DMS53 treated with DMSO at 0.1 percent for 48 hours (cell line): ENCODE results near the gene AKAP17A.
"Not testable (repeated sequence)": the region's sequence is repeated elsewhere in the genome, so short reads cannot be mapped to it uniquely, and the experiment has no call there.

Source experiments
- DNase-seq: peaks from one replicate; lab custom pipeline; 2025; ENCODE audit not compliant: unreplicated experiment; lab: John Stamatoyannopoulos, UW

Gene AKAP17A, protein sequence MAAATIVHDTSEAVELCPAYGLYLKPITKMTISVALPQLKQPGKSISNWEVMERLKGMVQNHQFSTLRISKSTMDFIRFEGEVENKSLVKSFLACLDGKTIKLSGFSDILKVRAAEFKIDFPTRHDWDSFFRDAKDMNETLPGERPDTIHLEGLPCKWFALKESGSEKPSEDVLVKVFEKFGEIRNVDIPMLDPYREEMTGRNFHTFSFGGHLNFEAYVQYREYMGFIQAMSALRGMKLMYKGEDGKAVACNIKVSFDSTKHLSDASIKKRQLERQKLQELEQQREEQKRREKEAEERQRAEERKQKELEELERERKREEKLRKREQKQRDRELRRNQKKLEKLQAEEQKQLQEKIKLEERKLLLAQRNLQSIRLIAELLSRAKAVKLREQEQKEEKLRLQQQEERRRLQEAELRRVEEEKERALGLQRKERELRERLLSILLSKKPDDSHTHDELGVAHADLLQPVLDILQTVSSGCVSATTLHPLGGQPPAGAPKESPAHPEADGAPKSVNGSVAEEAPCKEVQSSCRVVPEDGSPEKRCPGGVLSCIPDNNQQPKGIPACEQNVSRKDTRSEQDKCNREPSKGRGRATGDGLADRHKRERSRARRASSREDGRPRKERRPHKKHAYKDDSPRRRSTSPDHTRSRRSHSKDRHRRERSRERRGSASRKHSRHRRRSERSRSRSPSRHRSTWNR

DNA sequence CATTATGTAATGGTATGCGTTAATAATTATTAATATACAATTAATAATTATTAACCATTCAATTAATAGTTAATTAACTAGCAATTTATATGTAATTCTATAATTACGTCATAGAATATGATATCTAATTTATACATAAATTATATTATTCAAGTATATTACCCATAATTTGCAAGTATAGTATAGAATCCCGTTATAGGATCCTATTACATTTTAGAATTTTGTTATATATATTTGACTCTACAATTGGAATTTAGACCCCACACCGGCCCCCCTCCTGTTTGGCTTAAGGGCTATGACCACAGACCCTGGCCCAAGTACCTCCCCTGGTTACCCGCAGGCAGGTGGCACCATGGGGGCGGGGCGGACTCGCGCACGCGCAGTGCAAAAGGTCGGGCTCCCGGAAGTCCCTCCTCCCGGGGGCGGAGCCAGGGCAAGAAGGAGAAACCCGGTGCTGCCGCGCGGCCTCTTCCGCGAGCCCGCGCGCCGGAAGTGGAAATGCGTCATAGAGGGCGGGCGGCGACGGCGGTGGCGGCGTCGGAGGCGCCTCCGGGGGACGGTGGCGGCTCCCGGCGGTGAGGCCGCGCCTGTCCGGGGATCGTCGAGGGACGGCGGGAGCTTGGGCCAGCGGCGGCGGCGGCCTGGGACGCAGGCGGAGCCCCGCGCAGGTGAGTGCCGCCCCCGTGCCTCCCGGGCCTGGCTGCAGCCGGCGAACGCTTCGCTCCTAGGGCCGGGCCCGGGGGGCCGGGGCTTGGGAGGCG, at the start of gene AKAP17A:
TSS of gene AKAP17A (plus strand) at position 503 of the 761 bp plus-strand sequence. CDS start 1,859 bp downstream, outside the sequence.
- peak; percentile 33 for DNase-seq

DNA sequence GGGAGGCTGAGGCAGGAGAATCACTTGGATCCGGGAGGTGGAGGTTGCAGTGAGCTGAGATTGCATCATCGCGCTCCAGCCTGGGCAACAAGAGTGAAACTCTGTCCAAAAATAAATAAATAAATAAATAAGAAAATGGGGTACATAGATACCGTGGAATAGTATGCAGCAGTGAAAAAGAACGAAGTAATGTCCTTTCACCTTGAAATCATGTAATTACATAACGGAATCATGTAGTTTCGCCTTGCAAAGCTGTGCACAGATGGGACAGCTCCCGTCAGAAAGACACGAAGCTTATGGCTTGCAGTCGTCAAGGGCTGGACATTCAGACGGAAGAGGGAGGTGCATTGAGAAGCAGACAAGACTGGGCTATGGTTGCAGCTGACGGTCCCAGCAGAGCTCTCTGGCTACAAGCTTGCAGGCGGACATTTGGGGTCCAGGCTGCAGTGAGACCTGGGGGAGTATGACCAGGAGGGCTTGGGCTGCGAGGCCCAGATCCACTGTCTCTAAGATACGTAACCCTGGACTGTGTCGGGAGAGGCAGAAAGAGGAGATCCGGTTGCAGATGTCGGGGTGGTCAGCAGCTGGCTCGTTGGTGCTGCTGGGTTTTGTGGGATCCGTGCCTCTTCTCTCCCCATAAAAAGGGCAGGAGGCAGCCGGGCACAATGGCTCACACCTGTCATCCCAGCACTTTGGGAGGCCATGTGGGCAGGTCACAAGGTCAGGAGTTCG, 48.2 kb upstream of the AKAP17A start:
- no peak for DNase-seq

DNA sequence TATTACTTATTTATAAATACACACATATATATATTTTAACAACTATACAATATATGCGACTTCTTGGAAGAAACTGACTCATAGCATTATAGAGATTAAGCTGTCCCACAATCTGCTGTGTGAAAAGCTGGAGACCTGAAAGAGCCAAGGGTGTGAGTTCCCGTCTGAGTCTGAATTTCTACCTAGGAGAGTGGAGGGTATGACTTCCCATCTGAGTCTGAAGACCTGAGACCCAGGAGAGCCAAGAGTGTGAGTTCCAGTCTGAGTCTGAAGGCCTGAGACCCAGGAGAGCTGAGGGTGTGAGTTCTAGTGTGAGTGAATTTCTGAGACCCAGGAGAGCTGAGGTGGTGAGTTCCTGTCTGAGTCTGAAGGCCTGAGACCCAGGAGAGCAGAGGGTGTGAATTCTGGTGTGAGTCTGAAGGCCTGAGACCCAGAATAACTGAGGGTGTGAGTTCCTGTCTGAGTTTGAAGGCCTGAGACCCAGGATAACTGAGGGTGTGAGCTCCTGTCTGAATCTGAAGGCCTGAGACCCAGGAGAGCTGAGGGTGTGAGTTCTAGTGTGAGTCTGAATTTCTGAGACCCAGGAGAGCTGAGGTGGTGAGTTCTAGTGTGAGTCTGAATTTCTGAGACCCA, 45.5 kb upstream of the AKAP17A start:
- DNase-seq, result no peak

DNA sequence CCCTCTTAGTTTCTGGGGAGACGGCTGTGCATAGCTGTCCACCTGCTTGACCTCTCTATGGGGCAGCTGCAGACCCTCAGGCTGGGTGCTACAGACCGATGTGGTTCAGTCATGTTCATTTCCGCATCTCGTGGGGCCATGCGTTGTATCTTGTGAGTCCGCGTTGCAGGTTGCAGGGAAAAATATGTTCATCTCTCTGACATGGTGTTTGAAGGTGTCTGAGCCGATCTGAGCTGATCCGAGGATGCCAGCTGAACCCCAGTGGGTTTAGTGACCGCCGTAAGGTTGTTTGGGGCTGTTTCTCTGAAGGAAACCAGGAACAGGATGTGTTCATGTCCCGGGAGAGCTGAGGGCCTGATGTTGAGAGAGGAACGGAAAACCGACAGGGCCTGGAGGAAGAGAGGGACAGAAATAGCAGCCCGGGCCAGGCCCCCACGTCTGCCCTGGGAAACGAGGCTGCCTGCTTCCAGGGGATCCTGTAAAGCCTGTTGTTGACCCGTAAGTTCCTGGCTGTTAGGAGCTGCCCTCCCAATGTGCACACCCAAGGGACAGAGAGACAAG, 44.6 kb upstream of the AKAP17A start:
- DNase-seq, result no peak

DNA sequence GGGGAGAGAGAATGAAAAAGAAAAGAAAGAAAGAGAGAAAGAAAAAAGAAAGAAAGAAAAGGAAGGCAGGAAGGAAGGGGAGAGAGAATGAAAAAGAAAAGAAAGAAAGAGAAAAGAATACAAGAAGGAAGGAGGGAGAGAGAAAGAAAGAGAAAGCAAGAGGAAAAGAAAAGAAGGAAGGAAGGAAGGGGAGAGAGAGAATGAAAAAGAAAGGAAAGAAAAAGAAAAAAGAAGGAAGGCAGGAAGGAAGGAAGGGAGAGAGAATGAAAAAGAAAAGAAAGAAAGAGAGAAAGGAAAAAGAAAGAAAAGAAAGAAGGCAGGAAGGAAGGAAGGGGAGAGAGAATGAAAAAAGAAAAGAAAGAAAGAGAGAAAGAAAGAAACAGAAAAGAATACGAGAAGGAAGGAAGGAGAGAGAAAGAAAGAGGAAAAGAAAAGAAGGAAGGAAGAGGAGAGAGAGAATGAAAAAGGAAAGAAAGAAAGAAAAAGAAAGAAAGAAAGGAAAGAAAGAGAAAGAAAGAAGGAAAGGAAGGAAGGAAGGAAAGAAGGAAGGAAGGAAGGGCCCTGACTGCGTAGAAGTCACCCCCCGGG, 39.4 kb upstream of the AKAP17A start:
- no peak for DNase-seq

DNA sequence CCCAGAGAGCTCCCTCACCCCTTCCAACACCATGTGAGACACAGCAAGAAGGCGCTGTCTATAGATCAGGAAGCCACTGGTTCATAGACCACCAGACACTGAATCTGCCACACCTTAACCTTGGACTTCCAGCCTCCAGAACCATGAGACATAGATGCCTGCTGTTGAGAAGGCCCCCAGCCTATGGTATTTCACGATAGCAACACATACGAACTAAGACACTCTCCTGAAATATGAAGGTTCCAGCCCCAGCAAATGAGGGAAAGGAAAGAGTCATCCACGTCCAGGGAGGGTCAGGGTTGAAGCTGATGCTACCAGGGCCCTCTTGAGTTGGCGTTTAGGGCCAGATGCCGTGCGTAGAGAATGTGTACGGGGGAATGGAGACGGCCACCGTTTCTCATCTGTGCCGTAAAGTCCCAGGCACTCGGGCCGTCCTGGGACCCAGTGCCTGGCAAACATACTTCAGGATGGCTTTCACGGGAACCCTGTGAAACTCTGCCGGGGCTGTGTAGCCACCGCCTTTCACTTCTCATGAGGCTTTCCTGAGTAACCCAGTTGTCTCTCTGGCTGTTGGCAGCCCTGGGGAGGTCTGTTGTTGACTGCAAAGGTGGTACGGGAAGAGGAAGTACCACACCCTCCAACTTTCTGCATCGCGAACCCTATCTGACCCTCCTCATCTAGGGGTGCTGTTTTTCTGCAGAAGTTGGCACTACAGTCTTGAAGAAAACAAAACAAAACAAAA, 36.8 kb upstream of the AKAP17A start:
- no peak for DNase-seq

DNA sequence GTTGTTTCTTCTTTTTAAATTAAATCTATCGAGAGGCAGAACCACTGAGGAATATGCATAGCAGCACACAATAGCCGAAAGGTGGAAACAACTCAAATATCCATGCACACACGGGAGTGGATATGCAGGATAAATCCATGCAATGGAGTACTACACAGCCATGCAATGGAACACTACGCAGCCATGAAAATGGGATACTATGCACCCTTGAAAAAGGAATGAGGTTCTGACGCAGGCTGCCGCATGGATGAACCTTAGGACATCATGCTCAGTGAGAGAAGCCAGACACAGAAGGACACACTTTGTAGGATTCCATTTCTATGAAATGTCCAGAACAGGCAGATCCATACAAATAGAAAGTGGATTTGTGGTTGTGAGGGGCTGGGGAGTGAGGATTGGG, 36.0 kb upstream of the AKAP17A start:
- no peak for DNase-seq

DNA sequence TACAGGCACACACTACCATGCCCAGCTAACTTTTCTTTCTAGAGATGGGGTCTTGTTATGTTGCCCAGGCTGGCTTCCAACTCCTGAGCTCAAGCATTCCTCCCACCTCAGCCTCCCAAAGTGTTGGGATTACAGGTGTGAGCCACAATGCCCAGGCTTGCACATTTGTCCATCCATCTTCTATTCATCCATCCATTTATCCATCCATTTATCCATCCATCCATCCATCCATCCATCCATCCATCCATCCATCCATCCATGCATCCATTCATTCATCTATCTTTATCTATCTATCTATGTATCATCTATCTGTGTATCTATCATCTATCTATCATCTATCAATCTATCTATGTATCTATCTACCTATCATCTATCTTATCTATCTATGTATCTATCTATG, 34.0 kb upstream of the AKAP17A start:
- DNase-seq, result not testable (repeated sequence)

DNA sequence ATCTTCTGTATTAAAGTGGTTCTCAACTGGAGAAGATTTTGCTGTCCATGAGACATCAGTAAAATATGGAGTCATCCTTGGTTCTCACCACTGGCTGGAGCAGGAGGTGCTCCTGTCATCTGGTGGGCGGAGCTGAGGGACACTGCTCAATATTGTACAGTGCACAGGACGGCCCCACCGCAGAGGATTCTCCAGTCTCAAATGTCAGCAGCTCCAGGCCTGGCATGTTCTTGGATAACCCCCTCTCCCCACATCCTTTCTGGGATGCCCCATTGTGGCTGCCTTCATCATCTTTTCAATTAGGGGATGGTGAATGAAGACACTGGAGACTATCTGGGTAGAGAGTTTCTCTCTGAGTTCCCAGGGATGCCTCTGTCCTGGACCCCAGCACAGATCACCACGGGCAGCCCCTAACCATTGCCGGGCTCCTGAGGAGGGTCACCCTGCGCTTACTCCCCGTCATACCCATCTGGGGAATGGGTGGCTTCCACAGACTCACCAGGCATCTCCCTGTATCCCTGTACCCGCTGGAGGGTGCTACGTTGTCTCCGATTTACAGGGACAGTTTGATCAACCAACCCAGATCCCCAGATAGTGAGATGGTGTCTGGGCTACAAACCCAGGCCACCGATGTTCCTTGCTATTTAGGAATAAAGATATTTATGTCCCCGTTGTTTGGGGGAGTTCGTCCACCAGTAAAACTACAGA, 32.5 kb upstream of the AKAP17A start:
- DNase-seq, result no peak

DNA sequence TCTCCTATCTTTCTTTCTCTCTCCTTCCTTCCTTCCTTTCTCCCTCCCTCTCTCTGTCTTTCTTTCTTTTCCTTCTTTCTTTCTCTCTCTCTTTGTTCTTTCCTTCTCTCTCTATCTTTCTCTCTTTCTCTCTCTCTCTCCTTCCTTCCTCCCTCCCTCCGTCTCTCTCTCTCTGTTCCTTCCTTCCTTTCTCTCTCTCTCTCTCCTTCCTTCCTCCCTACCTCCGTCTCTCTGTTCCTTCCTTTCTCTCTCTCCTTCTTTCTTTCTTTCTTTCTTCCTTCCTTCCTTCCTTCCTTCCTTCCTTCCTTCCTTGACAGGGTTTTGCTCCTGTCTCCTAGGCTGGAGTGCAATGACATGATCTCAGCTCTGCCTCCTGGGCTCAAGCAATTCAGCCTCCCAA, 30.2 kb upstream of the AKAP17A start:
- no peak for DNase-seq

DNA sequence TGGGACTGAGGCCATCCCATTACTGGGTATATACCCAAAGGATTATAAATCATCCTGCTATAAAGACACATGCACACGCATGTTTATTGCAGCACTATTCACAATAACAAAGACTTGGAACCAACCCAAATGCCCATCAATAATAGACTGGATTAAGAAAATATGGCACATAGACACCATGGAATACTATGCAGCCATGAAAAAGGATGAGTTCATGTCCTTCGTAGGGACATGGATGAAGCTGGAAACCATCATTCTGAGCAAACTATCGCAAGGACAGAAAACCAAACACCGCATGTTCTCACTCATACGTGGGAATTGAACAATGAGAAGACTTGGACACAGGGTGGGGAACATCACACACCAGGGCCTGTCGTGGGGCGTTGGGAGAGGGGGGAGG, 27.3 kb upstream of the AKAP17A start:
- DNase-seq, result not testable (repeated sequence)

DNA sequence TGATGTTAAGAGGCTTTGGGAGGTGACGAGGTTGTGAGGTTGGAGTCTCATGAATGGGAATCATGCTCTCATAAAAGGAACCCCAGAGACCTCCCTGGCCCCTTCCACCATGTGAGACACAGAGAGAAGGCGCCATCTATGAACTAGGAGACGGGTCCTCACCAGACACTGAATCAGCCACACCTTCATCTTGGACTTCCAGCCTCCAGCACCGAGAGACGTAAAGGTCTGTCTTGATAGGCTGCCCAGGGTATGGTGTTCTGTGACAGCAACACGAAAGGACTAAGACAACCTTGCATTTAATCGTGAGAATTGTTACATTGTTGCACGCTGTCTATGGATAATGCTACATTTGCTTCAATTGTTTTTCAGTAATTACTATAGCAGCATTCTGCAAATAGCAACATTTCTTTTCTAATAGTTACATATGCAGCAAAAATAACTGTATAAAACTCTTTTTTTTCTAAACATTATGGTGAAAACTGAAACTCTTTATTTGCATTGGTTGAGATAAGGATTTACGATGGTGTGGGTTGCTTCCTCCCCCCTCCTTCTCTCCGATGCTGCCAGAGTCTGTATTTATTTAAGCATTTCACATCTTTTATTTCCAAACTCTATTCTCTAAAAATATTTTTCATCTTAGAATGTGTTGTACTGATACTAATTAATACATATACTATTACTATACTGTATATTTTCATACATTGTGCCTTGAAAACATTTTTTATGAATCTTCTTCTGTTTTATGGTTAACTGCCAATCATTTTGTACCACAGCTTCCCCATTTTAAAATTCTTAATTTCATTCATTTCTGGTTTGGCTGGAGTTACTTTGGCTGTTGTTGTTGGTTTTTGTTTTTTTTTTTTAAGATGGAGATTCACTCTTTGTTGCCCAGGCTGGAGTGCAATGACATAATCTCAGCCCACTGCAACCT, 26.4 kb upstream of the AKAP17A start:
- DNase-seq, result no peak

DNA sequence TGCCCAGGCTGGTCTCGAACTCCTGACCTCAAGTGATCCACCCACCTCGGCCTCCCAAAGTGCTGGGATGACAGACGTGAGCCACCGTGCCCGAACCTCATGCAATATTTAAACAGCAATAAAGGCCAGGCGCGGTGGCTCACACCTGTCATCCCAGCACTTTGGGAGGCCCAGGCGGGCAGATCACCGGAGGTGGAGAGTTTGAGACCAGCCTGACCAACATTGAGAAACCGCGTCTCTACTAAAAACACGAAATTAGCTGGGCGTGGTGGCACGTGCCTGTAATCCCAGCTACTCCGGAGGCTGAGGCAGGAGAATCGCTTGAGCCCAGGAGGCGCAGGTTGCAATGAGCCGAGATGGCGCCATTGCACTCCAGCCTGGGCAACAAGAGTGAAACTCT, 17.2 kb upstream of the AKAP17A start:
- not testable (repeated sequence) for DNase-seq

DNA sequence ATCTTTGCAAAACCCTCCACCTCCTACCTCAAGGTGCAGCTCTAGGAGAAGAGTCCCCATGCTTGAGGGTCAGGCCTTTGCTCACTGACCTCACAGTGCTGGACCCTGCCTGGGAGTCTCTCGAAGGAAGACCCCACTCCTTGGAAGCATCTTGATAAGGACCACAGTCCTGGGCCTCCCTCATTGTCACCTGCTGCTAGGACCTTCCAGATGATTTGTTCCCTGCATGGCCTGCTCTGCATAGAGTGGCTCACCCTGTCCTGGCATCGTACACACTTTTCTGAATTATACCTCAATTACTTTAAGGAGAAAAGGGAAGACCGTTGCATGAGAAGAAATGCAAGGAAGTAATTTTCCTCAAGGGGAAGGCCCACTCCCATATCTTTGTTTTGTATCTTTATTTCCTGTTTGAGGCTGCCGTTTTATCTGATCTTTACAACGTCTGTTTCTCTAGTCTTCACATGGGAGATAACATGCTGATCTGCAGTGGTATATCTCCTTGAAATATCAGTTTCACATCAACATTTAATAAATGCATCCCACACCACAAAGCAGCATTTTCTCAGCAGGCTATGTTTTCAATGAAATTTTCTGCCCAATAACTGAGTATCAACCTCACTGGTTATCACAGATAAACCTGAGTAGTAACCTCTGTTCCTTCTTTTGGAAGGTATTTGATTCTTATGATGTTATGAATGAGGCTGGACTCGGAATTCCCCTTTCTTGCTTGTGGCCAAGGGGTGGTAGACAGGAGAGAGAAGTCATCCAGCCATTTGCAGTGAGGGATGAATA, 15.0 kb upstream of the AKAP17A start:
- no peak for DNase-seq

DNA sequence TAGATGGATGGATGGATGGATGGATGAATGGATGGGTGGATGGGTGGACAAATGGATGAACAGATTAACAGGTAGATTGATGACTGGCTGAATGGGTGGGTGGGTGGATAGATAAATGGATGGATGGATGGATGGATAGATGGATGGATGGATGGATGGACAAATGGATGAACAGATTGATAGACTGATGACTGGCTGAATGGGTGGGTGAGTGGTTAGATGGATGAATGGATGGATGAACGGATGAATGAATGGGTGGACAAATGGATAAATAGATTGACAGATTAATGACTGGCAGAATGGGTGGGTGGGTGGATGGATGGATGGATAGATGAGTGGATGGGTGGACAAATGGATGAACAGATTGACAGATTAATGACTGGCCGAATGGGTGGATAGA, 13.6 kb upstream of the AKAP17A start:
- no peak for DNase-seq

DNA sequence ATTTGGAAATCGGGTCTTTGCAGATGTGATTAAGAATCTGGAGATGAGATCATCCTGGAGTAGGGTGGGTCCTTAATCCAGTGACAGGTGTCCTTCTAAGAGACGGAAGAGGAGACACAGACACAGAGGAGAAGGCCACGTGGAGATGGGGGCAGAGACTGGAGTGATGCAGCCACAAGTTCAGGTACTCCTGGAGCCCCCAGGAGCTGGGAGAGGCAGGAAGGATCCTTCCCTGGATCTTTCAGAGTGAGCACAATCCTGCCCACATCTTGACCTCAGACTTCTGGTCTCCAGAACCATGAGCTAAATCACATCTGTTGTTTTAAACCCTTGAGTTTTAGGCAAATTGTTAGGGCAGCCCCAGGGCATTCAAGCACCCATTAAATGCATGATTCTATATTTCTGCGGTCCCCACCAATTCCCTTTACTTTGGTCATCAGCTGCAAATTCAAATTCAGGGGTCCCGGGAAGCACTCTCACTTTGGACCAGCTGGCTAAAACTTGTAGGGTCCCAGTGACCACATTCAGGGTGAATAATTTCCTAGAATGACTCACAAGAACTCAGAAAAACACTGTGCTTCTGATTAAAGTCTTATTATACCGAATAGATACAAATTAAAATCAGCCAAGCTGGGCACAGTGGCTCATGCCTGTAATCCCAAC, 12.8 kb upstream of the AKAP17A start:
- DNase-seq, result no peak
